K562 (cell line): ENCODE results near the gene EPB41L3. TPM values are rescaled to one million over a fixed set of nuclear protein-coding genes. Genes with fewer than 3 reads are reported as not detected.

Experiments used
- ATAC-seq: fragments of 200-7000 bp; cut with Tn5 transposase; 3 replicates; pipeline ENCODE4 v1.9.1; 2020; ENCODE audit warnings: moderate library complexity
- BruUV-seq: library from RNA; stranded (reverse); fragments of 400-500 nt; replicated peaks from 2 replicates; lab custom pipeline; 2021; lab: Mats Ljungman, UMichigan
- CTCF ChIA-PET: fragments of 300-600 bp; formaldehyde crosslinking; extraction: SDS; loops from one replicate; lab custom pipeline; 2021; ENCODE audit warnings: low intra/inter-chr PET ratio; lab: Yijun Ruan, JAX
- POLR2A ChIA-PET: fragments of 300-600, 350-650 bp; sonication (Branson Sonifier 250); formaldehyde crosslinking; extraction: SDS; loops from one replicate; lab custom pipeline; 2021; ENCODE audit warnings: antibody characterized with exemption, inconsistent platforms; lab: Yijun Ruan, JAX
- DNase-seq, 4 experiments: peaks; one replicate each; pipeline versions ENCODE4 v3.0.0 to v3.0.0-alpha.2; 2011 to 2018; ENCODE audit warnings: low spot score in 3 of 4, mixed read lengths in 3 of 4; ENCODE audit errors: extremely low read depth in 1 of 4
- FAIRE-seq: peaks from 2 replicates; lab custom pipeline; 2011; peaks lifted over from hg19 to GRCh38; lab: Jason Lieb, UNC
- H2AFZ ChIP-seq: 2 replicates; pipeline ENCODE4 v1.6.0; 2011; ENCODE audit warnings: low read depth, low read length, control low read depth, inconsistent platforms
- H3K27ac ChIP-seq: fragments of 200-600 bp; 3 replicates; pipeline ENCODE4 v1.8.0; 2011; ENCODE audit warnings: low read depth, mild to moderate bottlenecking, control low read depth, inconsistent platforms, low read length, moderate library complexity, mixed read lengths; ENCODE audit errors: extremely low read depth
- H3K27me3 ChIP-seq, 2 experiments: fragments of 300-600 bp in 1 of 2; 2 replicates in 1 of 2; 3 replicates in 1 of 2; pipeline versions ENCODE4 v1.6.0 to v1.8.0; 2011; ENCODE audit warnings: inconsistent platforms in 2 of 2, low read length in 2 of 2, mild to moderate bottlenecking in 1 of 2, mixed read lengths in 1 of 2, moderate library complexity in 1 of 2; ENCODE audit not compliant: control insufficient read depth in 2 of 2, insufficient read depth in 2 of 2
- H3K36me3 ChIP-seq: fragments of 300-600 bp; 3 replicates; pipeline ENCODE4 v1.8.0; 2011; ENCODE audit warnings: mild to moderate bottlenecking, low read length, inconsistent platforms; ENCODE audit not compliant: control insufficient read depth, insufficient read depth
- H3K4me1 ChIP-seq, 2 experiments: fragments of 200-600 bp in 1 of 2; replicated peaks in 1 of 2; 2 replicates in 1 of 2; 3 replicates in 1 of 2; pipeline versions ENCODE4 v1.5.1 to v1.8.0; 2011; ENCODE audit warnings: inconsistent platforms in 2 of 2, low read length in 2 of 2, mild to moderate bottlenecking in 1 of 2, mixed read lengths in 1 of 2, moderate library complexity in 1 of 2; ENCODE audit not compliant: control insufficient read depth in 2 of 2, insufficient read depth in 2 of 2
- H3K4me2 ChIP-seq: 2 replicates; pipeline ENCODE4 v1.6.1; 2011; ENCODE audit warnings: low read length, control low read depth, inconsistent platforms, mixed read lengths; ENCODE audit not compliant: insufficient read depth
- H3K4me3 ChIP-seq: fragments of 200-600 bp; sonication (generic), shearing (Covaris generic); 2 replicates; pipeline ENCODE4 v1.5.1; 2016; ENCODE audit warnings: control low read depth, inconsistent platforms
- H3K79me2 ChIP-seq: fragments of 200-600 bp; 3 replicates; pipeline ENCODE4 v1.8.0; 2011; ENCODE audit warnings: low read length, inconsistent platforms; ENCODE audit not compliant: control insufficient read depth, insufficient read depth
- H3K9ac ChIP-seq, 2 experiments: 2 replicates each; pipeline versions ENCODE4 v1.6.0 to v1.6.1; 2011; ENCODE audit warnings: low read depth in 2 of 2, low read length in 2 of 2, control low read depth in 1 of 2, inconsistent platforms in 1 of 2, mild to moderate bottlenecking in 1 of 2, mixed read lengths in 1 of 2; ENCODE audit not compliant: insufficient read depth in 1 of 2
- H3K9me1 ChIP-seq: one replicate; pipeline ENCODE4 v1.6.0; 2011; ENCODE audit warnings: inconsistent platforms, mild to moderate bottlenecking, low read length, moderate library complexity; ENCODE audit not compliant: control insufficient read depth, insufficient read depth
- H3K9me3 ChIP-seq: replicated peaks from 2 replicates; pipeline ENCODE4 v1.5.1; 2011; ENCODE audit warnings: low read depth, low read length, inconsistent platforms; ENCODE audit not compliant: control insufficient read depth, insufficient read depth
- H4K20me1 ChIP-seq: replicated peaks from 2 replicates; pipeline ENCODE4 v1.6.1; 2011; ENCODE audit warnings: low read length, inconsistent platforms, mixed read lengths; ENCODE audit not compliant: control insufficient read depth, insufficient read depth
- FIP1L1 ChIP-seq: fragments of 200-400 bp; formaldehyde crosslinking; IDR thresholded peaks from 2 replicates; pipeline ENCODE4 v1.6.1; 2018; ENCODE audit warnings: mild to moderate bottlenecking, low read depth, low read length; ENCODE audit not compliant: poor library complexity, severe bottlenecking
- NCOR1 ChIP-seq: fragments of 450-650 bp; IDR thresholded peaks from 2 replicates; pipeline ENCODE4 v1.6.1; 2016; ENCODE audit warnings: mild to moderate bottlenecking, moderate library complexity
- NEUROD1 ChIP-seq: fragments of 150-350 bp; IDR thresholded peaks from 2 replicates; pipeline ENCODE4 v1.6.1; 2014; ENCODE audit warnings: borderline replicate concordance, low read length, low read depth; ENCODE audit not compliant: partially characterized antibody
- NFXL1 ChIP-seq: fragments of 450-650 bp; formaldehyde crosslinking; IDR thresholded peaks from 2 replicates; pipeline ENCODE4 v1.4.0; 2021; ENCODE audit warnings: mild to moderate bottlenecking
- PCBP1 ChIP-seq: fragments of 200-400 bp; formaldehyde crosslinking; IDR thresholded peaks from 2 replicates; pipeline ENCODE4 v1.6.1; 2018; ENCODE audit warnings: mild to moderate bottlenecking, low read depth, low read length; ENCODE audit not compliant: poor library complexity, severe bottlenecking
- XRCC4 ChIP-seq: IDR thresholded peaks from one replicate; pipeline ENCODE4 v1.6.1; 2011; ENCODE audit not compliant: insufficient read depth, insufficient read length; ENCODE audit errors: extremely low read depth
- ZBTB40 ChIP-seq, 2 experiments: fragments of 450-650 bp in 1 of 2; sonication (generic) in 1 of 2; formaldehyde crosslinking in 1 of 2; IDR thresholded peaks; 2 replicates each; pipeline versions ENCODE4 v1.7.1 to v1.9.0; 2016 to 2022; ENCODE audit warnings: inconsistent platforms in 1 of 2, mild to moderate bottlenecking in 1 of 2, missing genetic modification reagents in 1 of 2
- ZFP36 ChIP-seq: fragments of 150-350 bp; IDR thresholded peaks from 2 replicates; pipeline ENCODE4 v1.6.1; 2018; ENCODE audit warnings: low read length, low read depth; ENCODE audit not compliant: partially characterized antibody
- ZNF408 ChIP-seq: fragments of 250-450 bp; sonication (Bioruptor Pico); IDR thresholded peaks from 2 replicates; pipeline ENCODE4 v1.4.0; 2020; ENCODE audit warnings: low read depth, mild to moderate bottlenecking, moderate library complexity
- WGBS: fragments of 100-300 bp; shearing (Covaris generic); methylation state at CpG from one replicate; pipeline ENCODE4 v1.1.6; 2016; ENCODE audit warnings: low coverage, mixed read lengths; ENCODE audit not compliant: insufficient coverage; ENCODE audit errors: missing lambda C conversion rate; 5-methylcytosine and 5-hydroxymethylcytosine counted together
- in situ Hi-C: fragments of 300-500 bp; cut with MboI; formaldehyde crosslinking; loops from 4 replicates; pipeline ENCODE4 v1.15.0; 2018; ENCODE audit warnings: inconsistent platforms, mixed read lengths
- intact Hi-C: fragments of 100-400 bp; cut with micrococcal nuclease; formaldehyde crosslinking; loops from 2 replicates; pipeline ENCODE4 v1.14.2; 2022
- polyA plus RNA-seq, 8 experiments: library from polyadenylated mRNA; depleted of rRNA in 4 of 8; stranded (reverse) in 5 of 8; unstranded in 3 of 8; fragments of >200 nt; fragmentation: Nextera tagmentation in 2 of 8; fragmentation: Illumina TruSeq in 1 of 8; extraction: Ambion mirVana in 2 of 8; extraction: Trizol in 1 of 8; gene quantifications; 2 replicates each; pipeline versions ENCODE4 v1.2.1 to v1.2.3, GENCODE V29; 2011 to 2014; ENCODE audit warnings: inconsistent platforms in 1 of 8, missing spikeins in 1 of 8
- total RNA-seq, 7 experiments: library from RNA; depleted of rRNA in 6 of 7; stranded (reverse); fragments of >200 nt in 6 of 7; fragmentation: Illumina TruSeq in 2 of 7; extraction: Trizol in 2 of 7; gene quantifications; 2 replicates each; pipeline versions ENCODE4 v1.2.1 to v1.2.3, GENCODE V29; 2011 to 2021; ENCODE audit warnings: low replicate concordance in 1 of 7

The EPB41L3 gene
- total and polyA plus RNA-seq, 9 of the 15 experiments (the other 6 are each of a cell fraction or from before 2014, with no cell fraction given): 0.44 to 0.49 TPM; not detected in 7

- H3K9me3 ChIP-seq: peaks cover 1% of the 10 kb centered on the region
- ATAC-seq (no peak), FAIRE-seq (no peak), DNase-seq (no peak)
- intact Hi-C loops: no loop called here
- in situ Hi-C loops: no loop called here
- H3K4me3 ChIP-seq: no peak overlapping the region
- H3K36me3 ChIP-seq: no peaks in the 10 kb centered on the region
- POLR2A ChIA-PET: no interaction called here
- H3K9ac ChIP-seq: no peak overlapping the region
- CTCF ChIA-PET: no interaction called here
- no TSS peak for BruUV-seq
- WGBS: 0% methylated on average over 3 of the region's 3 CpGs
- no peaks in the 10 kb centered on the region for H3K4me1 ChIP-seq
- no peak overlapping the region for H3K27ac ChIP-seq
- H3K79me2 ChIP-seq: no peaks in the 10 kb centered on the region
- no peak overlapping the region for H2AFZ ChIP-seq
- no peaks in the 10 kb centered on the region for H4K20me1 ChIP-seq
- no peaks in the 10 kb centered on the region for H3K9me1 ChIP-seq
- no peak overlapping the region for H3K4me2 ChIP-seq
- H3K27me3 ChIP-seq: no peaks in the 10 kb centered on the region
- TF ChIP-seq XRCC4 (no peak), ZNF408 (no peak), NFXL1 (CRISPR knock-in tag) (no peak), NEUROD1 (no peak), FIP1L1 (no peak), PCBP1 (no peak), NCOR1 (no peak), ZFP36 (no peak), ZBTB40 (IDR thresholded peaks at IDR 0.05) (no peak), ZBTB40 (CRISPR knock-in tag; IDR thresholded peaks at IDR 0.05) (no peak)
These were observed 14.3 kb downstream of the EPB41L3 start for GRCh38 chr18:5529471-5529870.
